ENCODE data around the gene TNFSF15. TPM values are rescaled to one million over a fixed set of nuclear protein-coding genes. Genes with fewer than 3 reads are reported as not detected.

TNFSF15 gene
- total RNA-seq, 1 donor from 2014 or later: not detected

DNA sequence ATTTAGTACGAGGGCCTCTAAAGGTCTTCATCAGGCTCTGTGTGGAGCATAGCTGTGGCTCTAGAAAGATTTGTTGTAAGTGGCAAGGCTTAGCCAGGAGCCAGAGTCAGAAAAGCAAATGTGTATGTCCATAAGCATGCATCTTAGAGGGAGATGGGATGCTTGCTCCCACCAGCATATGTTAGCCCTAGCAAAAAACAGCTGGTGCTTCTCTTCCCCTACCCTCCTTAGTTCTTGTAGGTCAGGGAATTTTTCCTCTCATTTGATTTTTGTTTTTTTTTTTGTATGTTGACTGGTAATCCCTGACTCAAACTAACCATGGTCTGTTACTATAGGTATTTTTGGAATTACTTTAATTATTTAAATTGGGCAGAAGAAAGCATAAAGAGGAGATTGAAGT, 7.7 kb downstream of the TNFSF15 start:
- no peak for FAIRE-seq
- TF ChIP-seq, protein P1, sequence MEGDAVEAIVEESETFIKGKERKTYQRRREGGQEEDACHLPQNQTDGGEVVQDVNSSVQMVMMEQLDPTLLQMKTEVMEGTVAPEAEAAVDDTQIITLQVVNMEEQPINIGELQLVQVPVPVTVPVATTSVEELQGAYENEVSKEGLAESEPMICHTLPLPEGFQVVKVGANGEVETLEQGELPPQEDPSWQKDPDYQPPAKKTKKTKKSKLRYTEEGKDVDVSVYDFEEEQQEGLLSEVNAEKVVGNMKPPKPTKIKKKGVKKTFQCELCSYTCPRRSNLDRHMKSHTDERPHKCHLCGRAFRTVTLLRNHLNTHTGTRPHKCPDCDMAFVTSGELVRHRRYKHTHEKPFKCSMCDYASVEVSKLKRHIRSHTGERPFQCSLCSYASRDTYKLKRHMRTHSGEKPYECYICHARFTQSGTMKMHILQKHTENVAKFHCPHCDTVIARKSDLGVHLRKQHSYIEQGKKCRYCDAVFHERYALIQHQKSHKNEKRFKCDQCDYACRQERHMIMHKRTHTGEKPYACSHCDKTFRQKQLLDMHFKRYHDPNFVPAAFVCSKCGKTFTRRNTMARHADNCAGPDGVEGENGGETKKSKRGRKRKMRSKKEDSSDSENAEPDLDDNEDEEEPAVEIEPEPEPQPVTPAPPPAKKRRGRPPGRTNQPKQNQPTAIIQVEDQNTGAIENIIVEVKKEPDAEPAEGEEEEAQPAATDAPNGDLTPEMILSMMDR (IDR thresholded peaks at IDR 0.05; ENCODE audit: insufficient read depth, low read length, severe bottlenecking): no peak
- H3K27me3 ChIP-seq (ENCODE audit: control insufficient read depth, insufficient read depth, low read length): no peaks in the 10 kb centered on the region
- no peak for DNase-seq (ENCODE audit: low read depth)
- H3K36me3 ChIP-seq (ENCODE audit: control insufficient read depth, insufficient read depth, low read length): no peaks in the 10 kb centered on the region
- no peak overlapping the region for H3K4me3 ChIP-seq (ENCODE audit: low read depth, low read length)

DNA sequence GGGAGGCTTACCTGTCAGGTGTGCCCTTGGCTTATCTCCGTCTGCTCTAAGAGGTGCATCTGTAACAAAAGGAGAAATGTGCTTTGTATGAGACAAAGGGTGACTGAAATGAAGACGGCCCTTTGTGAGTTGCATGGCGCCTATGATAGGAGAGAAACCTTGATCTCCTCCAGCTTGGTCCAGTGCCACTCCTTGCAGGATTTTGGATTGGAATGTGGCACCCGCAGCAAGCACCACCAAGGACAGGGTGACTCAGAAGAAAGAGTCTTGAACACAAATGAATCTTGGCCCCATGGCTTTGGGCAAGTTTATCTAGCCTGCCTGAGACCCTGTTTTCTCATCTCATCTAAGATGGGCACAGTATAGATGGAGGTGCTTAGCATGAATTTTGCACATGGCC, 13.4 kb downstream of the TNFSF15 start:
- no peak for FAIRE-seq
- Histone ChIP-seq H3K36me3 (ENCODE audit: control insufficient read depth, insufficient read depth, low read length) (no peaks in the 10 kb centered on the region), H3K4me3 (ENCODE audit: low read depth, low read length) (no peak overlapping the region), H3K27me3 (ENCODE audit: control insufficient read depth, insufficient read depth, low read length) (no peaks in the 10 kb centered on the region)
- no peak for DNase-seq (ENCODE audit: low read depth)
- TF ChIP-seq, protein P1 (IDR thresholded peaks at IDR 0.05; ENCODE audit: insufficient read depth, low read length, severe bottlenecking): no peak

DNA sequence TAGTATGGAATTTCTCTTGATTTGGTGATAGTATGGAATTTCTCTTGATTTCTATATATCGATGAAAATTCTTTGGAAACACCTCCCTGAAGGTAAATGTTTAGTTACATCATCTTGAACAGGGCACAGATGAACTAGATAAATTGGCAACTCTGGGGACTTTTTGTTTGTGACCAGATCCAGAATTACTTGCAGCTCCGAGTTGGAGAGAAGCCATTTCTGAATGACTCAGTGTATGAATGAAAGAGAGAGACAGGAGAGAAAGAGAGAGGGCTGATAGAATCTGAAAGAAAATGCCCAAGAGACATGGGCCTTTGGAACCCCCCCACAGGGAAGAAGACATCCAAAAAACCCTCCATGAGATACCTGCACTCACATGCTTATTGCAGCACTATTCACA, 14.1 kb downstream of the TNFSF15 start:
- no peaks in the 10 kb centered on the region for H3K36me3 ChIP-seq (ENCODE audit: control insufficient read depth, insufficient read depth, low read length)
- DNase-seq (ENCODE audit: low read depth) (no peak), FAIRE-seq (no peak)
- TF ChIP-seq, protein P1 (IDR thresholded peaks at IDR 0.05; ENCODE audit: insufficient read depth, low read length, severe bottlenecking): no peak
- no peaks in the 10 kb centered on the region for H3K27me3 ChIP-seq (ENCODE audit: control insufficient read depth, insufficient read depth, low read length)
- no peak overlapping the region for H3K4me3 ChIP-seq (ENCODE audit: low read depth, low read length)

DNA sequence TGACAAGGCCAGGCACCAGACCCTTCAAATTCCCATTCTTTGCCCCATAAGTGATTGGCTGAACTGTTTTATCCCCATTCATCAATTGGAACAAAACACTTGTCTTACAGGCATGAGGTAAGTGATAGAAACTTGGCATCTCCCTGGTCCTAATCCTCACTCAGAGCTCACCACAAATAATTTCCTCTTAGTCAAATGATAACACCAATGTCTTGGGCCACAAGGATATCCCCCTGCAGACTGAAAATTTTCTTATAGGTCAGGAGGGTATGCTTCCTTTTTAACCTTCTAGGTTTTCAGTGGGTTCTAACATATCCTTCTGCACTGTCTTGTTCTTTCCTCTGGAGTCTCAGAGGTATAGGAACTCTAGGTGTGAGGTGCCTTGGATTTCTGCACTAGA, 14.5 kb downstream of the TNFSF15 start:
- TF ChIP-seq, protein P1 (IDR thresholded peaks at IDR 0.05; ENCODE audit: insufficient read depth, low read length, severe bottlenecking): no peak
- no peak for DNase-seq (ENCODE audit: low read depth)
- H3K4me3 ChIP-seq (ENCODE audit: low read depth, low read length): no peak overlapping the region
- FAIRE-seq: no peak
- H3K36me3 ChIP-seq (ENCODE audit: control insufficient read depth, insufficient read depth, low read length): no peaks in the 10 kb centered on the region
- H3K27me3 ChIP-seq (ENCODE audit: control insufficient read depth, insufficient read depth, low read length): no peaks in the 10 kb centered on the region

DNA sequence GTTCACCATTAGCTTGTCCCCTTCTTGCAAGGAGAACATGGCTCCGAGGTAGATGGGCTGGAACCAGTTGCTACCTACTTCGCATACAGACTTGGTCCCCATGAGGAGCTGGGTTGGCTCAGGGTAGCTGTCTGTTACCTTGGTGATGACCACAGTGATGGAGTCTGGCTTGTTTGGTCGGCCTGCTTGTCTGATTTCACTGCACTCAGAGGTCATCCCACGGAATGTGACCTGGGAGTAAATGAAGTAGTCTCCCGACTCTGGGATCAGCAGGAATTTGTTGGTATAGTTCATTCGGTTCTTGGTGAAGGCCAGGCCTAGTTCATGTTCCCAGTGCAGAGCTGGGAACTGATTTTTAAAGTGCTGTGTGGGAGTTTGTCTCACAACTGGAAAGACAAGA, 15.3 kb downstream of the TNFSF15 start:
- TF ChIP-seq, protein P1 (IDR thresholded peaks at IDR 0.05; ENCODE audit: insufficient read depth, low read length, severe bottlenecking): no peak
- DNase-seq (ENCODE audit: low read depth) (no peak), FAIRE-seq (no peak)
- Histone ChIP-seq H3K27me3 (ENCODE audit: control insufficient read depth, insufficient read depth, low read length) (no peaks in the 10 kb centered on the region), H3K4me3 (ENCODE audit: low read depth, low read length) (no peak overlapping the region), H3K36me3 (ENCODE audit: control insufficient read depth, insufficient read depth, low read length) (no peaks in the 10 kb centered on the region)

DNA sequence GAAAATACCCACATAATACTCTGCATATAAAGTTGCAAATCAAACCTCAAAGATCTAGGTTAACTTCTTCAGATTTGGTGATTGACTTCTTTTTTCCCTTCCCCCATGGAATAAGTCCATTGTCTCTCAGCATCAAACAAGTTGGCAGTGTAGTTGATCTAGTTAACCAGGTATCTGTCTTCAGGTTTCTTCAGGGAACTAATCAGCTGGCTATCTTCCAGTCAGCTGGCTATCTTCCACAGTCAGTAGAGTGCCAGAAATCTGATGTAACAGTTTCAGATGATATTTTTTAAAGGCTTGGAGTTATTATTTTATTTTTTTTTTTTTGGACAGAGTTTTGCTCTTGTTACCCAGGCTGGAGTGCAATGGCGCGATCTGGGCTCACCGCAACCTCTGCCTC, 16.8 kb downstream of the TNFSF15 start:
- FAIRE-seq: no peak
- TF ChIP-seq, protein P1 (IDR thresholded peaks at IDR 0.05; ENCODE audit: insufficient read depth, low read length, severe bottlenecking): no peak
- peak; percentile 33 for DNase-seq (ENCODE audit: low read depth)
- Histone ChIP-seq H3K36me3 (ENCODE audit: control insufficient read depth, insufficient read depth, low read length) (no peaks in the 10 kb centered on the region), H3K27me3 (ENCODE audit: control insufficient read depth, insufficient read depth, low read length) (no peaks in the 10 kb centered on the region), H3K4me3 (ENCODE audit: low read depth, low read length) (no peak overlapping the region)
